ENCODE results near the gene KLC1.
"Not testable (repeated sequence)": the region's sequence is repeated elsewhere in the genome, so short reads cannot be mapped to it uniquely, and the experiment has no call there.

KLC1 gene

DNA sequence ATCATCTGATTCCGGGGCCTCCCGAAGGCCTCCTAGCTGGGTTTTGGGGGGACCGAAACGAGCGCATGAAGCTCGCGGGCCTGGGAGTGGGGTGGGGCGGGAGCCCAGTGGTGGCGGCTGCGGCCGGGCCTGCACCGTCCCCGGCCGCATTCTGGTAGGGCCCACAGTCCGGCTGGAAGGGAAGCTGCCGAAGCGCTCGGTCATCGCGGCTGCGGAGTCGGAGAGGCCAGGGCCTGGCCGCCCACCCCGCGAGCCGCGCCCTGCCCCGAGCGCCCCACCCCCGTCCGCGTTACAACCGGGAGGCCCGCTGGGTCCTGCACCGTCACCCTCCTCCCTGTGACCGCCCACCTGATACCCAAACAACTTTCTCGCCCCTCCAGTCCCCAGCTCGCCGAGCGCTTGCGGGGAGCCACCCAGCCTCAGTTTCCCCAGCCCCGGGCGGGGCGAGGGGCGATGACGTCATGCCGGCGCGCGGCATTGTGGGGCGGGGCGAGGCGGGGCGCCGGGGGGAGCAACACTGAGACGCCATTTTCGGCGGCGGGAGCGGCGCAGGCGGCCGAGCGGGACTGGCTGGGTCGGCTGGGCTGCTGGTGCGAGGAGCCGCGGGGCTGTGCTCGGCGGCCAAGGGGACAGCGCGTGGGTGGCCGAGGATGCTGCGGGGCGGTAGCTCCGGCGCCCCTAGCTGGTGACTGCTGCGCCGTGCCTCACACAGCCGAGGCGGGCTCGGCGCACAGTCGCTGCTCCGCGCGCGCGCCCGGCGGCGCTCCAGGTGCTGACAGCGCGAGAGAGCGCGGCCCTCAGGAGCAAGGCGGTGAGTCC is at the start of gene KLC1:
Gene KLC1 (plus strand): TSS at position 528 of the 819 bp plus-strand sequence. CDS start 25,354 bp downstream, outside the sequence.
- peak; percentile 66 to 80 (median 79) for DNase-seq (ENCODE audit: low read depth in 2 of 3, low spot score in 1 of 3)

GRCh38 chr14:103581206-103581605 is 47.8 kb upstream of the KLC1 start:
- no peak for DNase-seq (ENCODE audit: low read depth in 2 of 3, low spot score in 1 of 3)

GRCh38 chr14:103581954-103582703 is 46.9 kb upstream of the KLC1 start:
- no peak for DNase-seq (ENCODE audit: low read depth in 2 of 3, low spot score in 1 of 3)

- DNase-seq (ENCODE audit: low read depth in 2 of 3, low spot score in 1 of 3) = no peak
Measured at GRCh38 chr14:103584326-103584915, 44.6 kb upstream of the KLC1 start.

GRCh38 chr14:103593577-103593976 is 35.4 kb upstream of the KLC1 start:
- no peak for DNase-seq (ENCODE audit: low read depth in 2 of 3, low spot score in 1 of 3)

DNA sequence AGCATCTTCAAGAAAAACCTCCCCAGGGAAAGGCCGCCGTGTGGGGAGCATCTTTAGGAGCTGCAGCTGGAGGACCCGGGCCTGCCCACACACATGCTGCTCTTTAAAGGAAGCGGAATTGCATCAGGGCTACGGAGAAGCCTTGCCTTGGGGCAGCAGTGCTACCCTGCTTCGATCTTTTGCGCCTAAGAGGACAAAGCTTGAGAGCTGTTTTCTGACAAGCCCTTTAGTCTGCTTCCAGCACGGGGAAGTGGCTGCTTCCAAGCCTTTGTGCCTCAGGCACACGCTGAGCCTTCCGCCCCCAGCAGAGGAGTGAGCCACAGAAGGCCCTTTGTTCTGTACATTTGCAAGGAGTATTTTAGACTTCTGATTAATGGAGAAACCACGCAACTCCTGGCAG is 34.7 kb upstream of the KLC1 start:
- no peak for DNase-seq (ENCODE audit: low read depth in 2 of 3, low spot score in 1 of 3)

GRCh38 chr14:103597623-103598377 is 31.2 kb upstream of the KLC1 start:
- peak in 1 of 3 donors; percentile 7 for DNase-seq (ENCODE audit: low read depth in 2 of 3, low spot score in 1 of 3)

DNA sequence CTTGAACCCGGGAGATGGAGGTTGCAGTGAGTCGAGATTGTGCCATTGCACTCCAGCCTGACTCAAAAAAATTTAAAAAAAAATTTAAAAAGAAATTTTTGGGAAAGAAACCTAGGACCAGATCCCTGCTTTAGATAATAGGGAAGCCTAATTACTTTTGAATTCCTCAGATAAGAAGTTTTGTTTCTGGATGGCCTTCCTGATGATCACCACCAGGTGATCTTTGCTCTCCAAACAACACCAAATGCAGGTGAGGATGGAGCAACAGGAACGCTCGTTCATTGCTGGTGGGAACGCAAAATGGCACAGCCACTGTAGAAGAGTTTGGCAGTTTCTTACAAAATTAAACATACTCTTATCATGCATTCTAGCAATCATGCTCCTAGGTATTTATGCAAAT is 28.5 kb upstream of the KLC1 start:
- no peak for DNase-seq (ENCODE audit: low read depth in 2 of 3, low spot score in 1 of 3)

DNA sequence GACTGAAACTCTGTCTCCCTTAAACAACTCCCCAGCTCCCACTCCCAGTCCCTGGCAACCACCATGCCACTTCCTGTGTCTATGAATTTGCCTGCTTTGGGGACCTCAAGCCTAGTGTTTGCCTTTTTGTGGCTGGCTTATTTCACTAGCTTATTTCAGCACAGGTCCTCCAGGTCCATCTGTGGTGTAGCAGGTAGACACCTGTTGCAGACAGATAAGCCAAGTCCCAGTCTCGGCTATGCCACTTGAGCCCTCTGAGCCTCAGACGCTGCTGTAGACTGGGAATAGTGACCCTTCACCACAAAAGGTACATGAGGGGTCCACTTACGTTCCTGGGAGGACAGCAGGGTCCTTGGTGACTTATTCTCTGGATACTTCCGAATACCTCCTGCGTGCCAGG is 24.4 kb upstream of the KLC1 start:
- DNase-seq (ENCODE audit: low read depth in 2 of 3, low spot score in 1 of 3) = no peak

DNA sequence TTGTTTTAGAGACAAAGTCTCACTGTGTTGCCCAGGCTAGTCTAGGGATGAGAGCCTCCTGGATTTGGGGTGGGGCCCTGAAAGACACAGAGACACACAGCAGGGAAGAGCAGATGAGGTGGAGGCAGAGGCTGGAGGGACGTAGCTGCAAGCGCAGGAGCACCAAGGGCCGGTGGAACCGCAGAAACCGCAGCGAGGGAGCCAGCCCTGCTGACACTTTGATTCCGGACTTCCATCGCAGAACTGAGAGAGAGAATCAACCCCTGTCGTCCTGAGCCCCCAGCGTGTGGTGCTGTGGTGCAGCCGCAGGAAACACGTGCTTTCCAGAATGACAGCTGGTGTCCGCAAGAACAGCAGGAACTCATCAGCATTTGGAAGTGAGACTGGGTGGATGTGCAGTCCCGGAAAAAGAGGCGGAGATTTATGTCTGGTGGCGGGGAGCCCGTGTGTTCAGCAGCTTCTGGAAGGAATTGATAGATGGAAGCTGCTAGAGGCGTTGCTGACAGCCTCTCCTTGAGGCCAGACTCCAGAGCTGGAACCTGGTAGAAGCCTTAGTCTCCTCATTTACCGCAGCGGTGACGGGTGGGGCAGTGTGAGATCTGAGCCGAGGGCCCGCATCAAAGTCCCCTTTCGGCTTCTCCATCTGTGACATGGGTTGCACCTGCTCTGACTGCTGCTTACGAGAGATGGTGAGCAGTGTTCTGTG is 21.9 kb upstream of the KLC1 start:
- peak in 1 of 3 donors; percentile 34 for DNase-seq (ENCODE audit: low read depth in 2 of 3, low spot score in 1 of 3)

- DNase-seq (ENCODE audit: low read depth in 2 of 3, low spot score in 1 of 3) = no peak
Measured at GRCh38 chr14:103607822-103608221, 21.2 kb upstream of the KLC1 start.

DNA sequence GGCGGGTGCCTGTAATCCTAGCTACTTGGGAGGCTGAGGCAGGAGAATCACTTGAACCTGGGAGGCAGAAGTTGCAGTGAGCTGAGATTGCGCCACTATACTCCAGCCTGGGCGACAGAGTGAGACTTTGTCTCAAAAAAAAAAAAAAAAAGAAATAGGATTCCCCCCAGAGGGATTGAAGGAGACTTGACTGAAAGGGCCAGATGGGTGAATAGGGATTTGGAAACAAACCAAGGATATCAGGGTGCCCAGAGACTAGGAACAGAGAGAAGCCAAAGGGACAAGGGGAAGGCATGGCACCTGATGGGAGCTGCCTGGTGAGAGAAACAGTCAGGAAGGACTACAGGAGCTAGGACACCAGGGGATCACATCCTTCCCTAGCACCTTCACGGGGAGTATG is 19.9 kb upstream of the KLC1 start:
- not testable (repeated sequence) for DNase-seq (ENCODE audit: low read depth in 2 of 3, low spot score in 1 of 3)

- DNase-seq (ENCODE audit: low read depth in 2 of 3, low spot score in 1 of 3) = no peak
Measured at GRCh38 chr14:103611215-103611614, 17.8 kb upstream of the KLC1 start.

DNA sequence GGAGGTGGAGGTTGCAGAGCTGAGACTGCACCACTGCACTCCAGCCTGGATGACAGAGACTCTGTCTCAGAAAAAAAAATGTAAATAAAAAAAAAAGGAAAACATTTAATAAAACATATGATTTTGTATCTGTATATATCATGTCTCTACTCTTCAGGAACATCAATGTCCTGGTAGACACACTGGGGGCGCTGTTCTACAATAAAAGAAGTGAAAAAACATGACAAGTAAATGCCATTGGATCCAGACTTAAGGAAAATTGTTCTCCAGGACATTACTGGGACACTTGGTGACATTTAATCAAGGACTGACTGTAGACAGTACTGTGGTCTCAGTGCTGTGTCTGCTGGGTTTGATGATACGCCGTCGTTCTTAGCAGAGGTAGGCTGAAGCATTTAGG is 15.5 kb upstream of the KLC1 start:
- no peak for DNase-seq (ENCODE audit: low read depth in 2 of 3, low spot score in 1 of 3)

DNA sequence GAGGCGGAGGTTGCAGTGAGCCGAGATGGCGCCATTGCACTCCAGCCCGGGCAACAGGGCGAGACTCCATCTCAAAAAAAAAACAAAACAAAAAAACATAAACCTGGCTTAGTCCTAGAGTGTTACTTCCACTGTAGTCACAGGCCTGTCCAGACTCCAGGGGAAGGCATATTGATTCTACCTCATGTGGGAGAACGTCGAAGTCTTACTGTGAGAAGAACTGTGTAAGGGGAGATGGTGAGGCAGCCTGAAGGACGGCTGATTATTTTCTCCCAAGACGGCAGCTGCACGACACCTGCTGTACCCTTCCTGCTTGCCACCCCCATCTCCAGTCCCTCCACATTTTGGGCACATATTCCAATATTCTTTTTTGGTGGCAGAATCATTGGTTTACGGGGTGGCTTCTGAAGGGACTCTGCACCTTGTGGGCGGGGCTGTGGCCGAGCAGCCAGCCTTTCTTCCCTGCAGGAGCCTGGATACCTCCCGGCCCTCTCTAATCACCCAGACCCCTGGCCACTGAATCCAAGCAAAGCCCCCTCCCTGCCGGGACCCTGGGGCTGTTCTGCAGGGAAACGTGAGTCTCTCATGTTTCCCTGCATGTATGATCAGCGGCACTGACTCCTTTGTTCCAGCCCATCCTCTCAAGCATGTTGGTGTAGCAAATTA is 12.2 kb upstream of the KLC1 start:
- no peak for DNase-seq (ENCODE audit: low read depth in 2 of 3, low spot score in 1 of 3)

DNA sequence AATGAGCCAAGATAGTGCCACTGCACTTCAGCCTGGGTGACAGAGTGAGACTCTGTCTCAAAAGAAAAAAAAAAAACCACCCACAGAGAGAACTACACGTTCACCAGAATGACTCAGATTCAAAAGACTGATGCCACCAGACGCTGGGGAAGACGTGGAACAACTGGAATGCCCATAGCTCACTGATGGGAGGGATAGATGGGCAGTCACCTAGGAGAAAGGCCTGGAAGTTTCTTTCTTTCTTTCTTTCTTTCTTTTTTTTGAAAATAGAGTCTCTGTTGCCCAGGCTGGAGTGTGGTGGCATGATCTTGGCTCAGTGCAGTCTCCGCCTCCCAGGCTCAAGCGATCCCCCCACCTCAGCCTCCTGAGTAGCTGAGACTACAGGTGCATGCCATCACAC is 10.0 kb upstream of the KLC1 start:
- DNase-seq (ENCODE audit: low read depth in 2 of 3, low spot score in 1 of 3) = no peak

- no peak for DNase-seq (ENCODE audit: low read depth in 2 of 3, low spot score in 1 of 3)
Measured at GRCh38 chr14:103621860-103622259, 7.2 kb upstream of the KLC1 start.

DNA sequence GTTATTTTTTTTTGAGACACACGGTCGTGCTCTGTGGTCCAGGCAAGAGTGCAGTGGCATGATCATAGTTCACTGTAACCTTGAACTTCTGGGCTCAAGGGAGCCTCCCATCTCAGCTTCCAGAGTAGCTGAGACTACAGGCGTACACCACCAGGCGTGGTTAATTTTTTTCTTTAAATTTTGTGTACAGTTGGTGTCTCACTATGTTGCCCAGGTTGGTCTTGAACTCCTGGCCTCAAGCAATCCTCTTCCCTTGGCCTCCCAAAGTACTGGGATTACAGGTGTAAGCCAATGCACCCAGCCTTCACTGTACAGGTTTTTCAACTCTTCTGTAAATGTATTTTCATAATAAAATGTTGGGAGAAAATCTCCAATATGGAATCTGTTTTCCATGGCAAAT is 5.7 kb upstream of the KLC1 start:
- DNase-seq (ENCODE audit: low read depth in 2 of 3, low spot score in 1 of 3) = no peak

- DNase-seq (ENCODE audit: low read depth in 2 of 3, low spot score in 1 of 3) = no peak
Measured at GRCh38 chr14:103623883-103624482, 5.0 kb upstream of the KLC1 start.

GRCh38 chr14:103624860-103625259 is 4.2 kb upstream of the KLC1 start:
- no peak for DNase-seq (ENCODE audit: low read depth in 2 of 3, low spot score in 1 of 3)
